SK-N-SH (cell line): ENCODE measurements around the gene GUCY1A1. TPM values are rescaled to one million over a fixed set of nuclear protein-coding genes. Genes with fewer than 3 reads are reported as not detected.

Experiments
- CTCF ChIA-PET: fragments of 300-600, 350-600 bp; formaldehyde crosslinking; extraction: SDS; loops from one replicate; lab custom pipeline; 2021; lab: Yijun Ruan, JAX
- POLR2A ChIA-PET: fragments of 350-600 bp; sonication (Branson Sonifier 250); formaldehyde crosslinking; extraction: SDS; loops from one replicate; lab custom pipeline; 2020; ENCODE audit warnings: antibody characterized with exemption, inconsistent platforms; lab: Yijun Ruan, JAX
- DNase-seq: peaks from one replicate; pipeline ENCODE4 v3.0.0; 2012
- H2AFZ ChIP-seq: fragments of 200-600 bp; sonication (generic); 2 replicates; pipeline ENCODE4 v1.8.1; 2016; ENCODE audit warnings: antibody characterized with exemption, mild to moderate bottlenecking, low read depth
- H3F3A ChIP-seq: fragments of 200-600 bp; sonication (generic); replicated peaks from 2 replicates; pipeline ENCODE3; 2016; ENCODE audit warnings: antibody characterized with exemption, mild to moderate bottlenecking; ENCODE audit not compliant: insufficient read depth
- H3K27ac ChIP-seq, 2 experiments: fragments of 200-500 bp in 1 of 2; fragments of 200-600 bp in 1 of 2; sonication (Bioruptor generic) in 1 of 2; sonication (generic), shearing (Covaris generic) in 1 of 2; 2 replicates each; pipeline versions ENCODE4 v1.5.1 to v1.6.1; 2014 to 2016; ENCODE audit warnings: low read depth in 2 of 2, inconsistent platforms in 1 of 2, low read length in 1 of 2, mild to moderate bottlenecking in 1 of 2, mixed read lengths in 1 of 2
- H3K27me3 ChIP-seq: fragments of 200-600 bp; sonication (generic), shearing (Covaris generic); 2 replicates; pipeline ENCODE4 v1.6.1; 2016; ENCODE audit warnings: mixed run types; ENCODE audit not compliant: insufficient read depth
- H3K36me3 ChIP-seq, 2 experiments: fragments of 200-500 bp in 1 of 2; fragments of 200-600 bp in 1 of 2; sonication (Bioruptor generic) in 1 of 2; sonication (generic) in 1 of 2; replicated peaks in 1 of 2; 2 replicates each; pipeline versions ENCODE3 to v1.5.1; 2014 to 2016; ENCODE audit warnings: low read length in 1 of 2, mild to moderate bottlenecking in 1 of 2; ENCODE audit not compliant: insufficient read depth in 2 of 2, control insufficient read depth in 1 of 2
- H3K4me1 ChIP-seq, 2 experiments: fragments of 200-500 bp in 1 of 2; fragments of 200-600 bp in 1 of 2; sonication (Bioruptor generic) in 1 of 2; sonication (generic), shearing (Covaris generic) in 1 of 2; 2 replicates each; pipeline versions ENCODE4 v1.5.1 to v1.6.1; 2014 to 2016; ENCODE audit warnings: low read depth in 1 of 2, low read length in 1 of 2, mixed run types in 1 of 2; ENCODE audit not compliant: insufficient read depth in 2 of 2, control insufficient read depth in 1 of 2
- H3K4me2 ChIP-seq: fragments of 200-600 bp; sonication (generic), shearing (Covaris generic); 2 replicates; pipeline ENCODE4 v1.6.1; 2017; ENCODE audit warnings: mixed run types
- H3K4me3 ChIP-seq, 2 experiments: fragments of 200-500 bp in 1 of 2; fragments of 200-600 bp in 1 of 2; sonication (Bioruptor generic) in 1 of 2; sonication (generic), shearing (Covaris generic) in 1 of 2; 2 replicates each; pipeline versions ENCODE4 v1.5.1 to v1.8.1; 2014 to 2016; ENCODE audit warnings: low read depth in 2 of 2, inconsistent platforms in 1 of 2, low read length in 1 of 2, mild to moderate bottlenecking in 1 of 2, mixed read lengths in 1 of 2, moderate library complexity in 1 of 2
- H3K79me2 ChIP-seq: fragments of 200-600 bp; sonication (generic); 2 replicates; pipeline ENCODE4 v1.8.1; 2017; ENCODE audit warnings: mild to moderate bottlenecking; ENCODE audit not compliant: insufficient read depth
- H3K9ac ChIP-seq: fragments of 200-600 bp; sonication (generic); 2 replicates; pipeline ENCODE4 v1.6.1; 2017; ENCODE audit warnings: mixed run types
- H3K9me2 ChIP-seq: fragments of 200-600 bp; sonication (generic); 2 replicates; pipeline ENCODE4 v1.6.1; 2017; ENCODE audit warnings: mixed run types
- H3K9me3 ChIP-seq: fragments of 200-600 bp; sonication (generic); 2 replicates; pipeline ENCODE4 v1.6.1; 2017; ENCODE audit warnings: mixed run types, mild to moderate bottlenecking, moderate library complexity
- H4K20me1 ChIP-seq: fragments of 200-600 bp; sonication (generic); 2 replicates; pipeline ENCODE4 v1.6.1; 2017; ENCODE audit warnings: mild to moderate bottlenecking, mixed run types; ENCODE audit not compliant: insufficient read depth
- CHD2 ChIP-seq: fragments of 150-350 bp; IDR thresholded peaks from 2 replicates; pipeline ENCODE4 v1.6.1; 2018; ENCODE audit warnings: low read length; ENCODE audit not compliant: partially characterized antibody
- ELF1 ChIP-seq: IDR thresholded peaks from 2 replicates; pipeline ENCODE4 v1.4.0; 2012
- EP300 ChIP-seq, 2 experiments: IDR thresholded peaks; 2 replicates each; pipeline versions ENCODE4 v1.4.0 to v1.6.1; 2012; ENCODE audit warnings: borderline replicate concordance in 1 of 2, low read depth in 1 of 2, low read length in 1 of 2
- FOSL2 ChIP-seq: IDR thresholded peaks from 2 replicates; pipeline ENCODE4 v1.4.0; 2012; ENCODE audit warnings: low read depth, mild to moderate bottlenecking, moderate library complexity, borderline replicate concordance
- FOXM1 ChIP-seq: IDR thresholded peaks from 2 replicates; pipeline ENCODE4 v1.4.0; 2012; ENCODE audit warnings: low read depth, mild to moderate bottlenecking
- GABPA ChIP-seq: IDR thresholded peaks from 2 replicates; pipeline ENCODE4 v1.4.0; 2012; ENCODE audit warnings: low read depth, mild to moderate bottlenecking
- MEF2A ChIP-seq: IDR thresholded peaks from 2 replicates; pipeline ENCODE4 v1.4.0; 2012; ENCODE audit warnings: low read depth, borderline replicate concordance
- NFIC ChIP-seq: IDR thresholded peaks from 2 replicates; pipeline ENCODE4 v1.4.0; 2012; ENCODE audit warnings: borderline replicate concordance
- PBX3 ChIP-seq: IDR thresholded peaks from 2 replicates; pipeline ENCODE4; 2012
- POLR2AphosphoS5 ChIP-seq: IDR thresholded peaks from 2 replicates; pipeline ENCODE4 v1.6.1; 2012; ENCODE audit warnings: low read depth, low read length
- RCOR1 ChIP-seq: fragments of 150-350 bp; IDR thresholded peaks from 2 replicates; pipeline ENCODE4 v1.6.1; 2017; ENCODE audit warnings: antibody characterized with exemption, low read length
- RFX5 ChIP-seq: IDR thresholded peaks from 2 replicates; pipeline ENCODE4 v1.6.1; 2012; ENCODE audit warnings: mild to moderate bottlenecking, improper control_type of control experiment, low read length
- RXRA ChIP-seq: IDR thresholded peaks from 2 replicates; pipeline ENCODE4 v1.4.0; 2012; ENCODE audit warnings: low read depth, mild to moderate bottlenecking, borderline replicate concordance
- SMC3 ChIP-seq: IDR thresholded peaks from 2 replicates; pipeline ENCODE4 v1.6.1; 2012; ENCODE audit warnings: low read depth, low read length, improper control_type of control experiment
- TAF1 ChIP-seq: IDR thresholded peaks from 2 replicates; pipeline ENCODE4 v1.6.1; 2012; ENCODE audit warnings: low read depth, mild to moderate bottlenecking, low read length, moderate library complexity, borderline replicate concordance
- ZBTB33 ChIP-seq: IDR thresholded peaks from 2 replicates; pipeline ENCODE4 v1.4.0; 2012; ENCODE audit warnings: low read depth, borderline replicate concordance
- WGBS: methylation state at CpG from one replicate; pipeline ENCODE4 v1.1.6; 2017; ENCODE audit warnings: low lambda C conversion rate; 5-methylcytosine and 5-hydroxymethylcytosine counted together
- polyA plus RNA-seq, 3 experiments: library from polyadenylated mRNA; depleted of rRNA; stranded (reverse); fragments of >200 nt; gene quantifications; 2 replicates each; pipeline ENCODE4 v1.2.3, GENCODE V29; 2012

GUCY1A1 gene
- polyA plus RNA-seq, 1 of the 3 experiments (the other 2 are of a cell fraction): 0.03 TPM

GRCh38 chr4:155769090-155769489 lies 102.4 kb downstream of the GUCY1A1 start:
- Histone ChIP-seq H4K20me1 (no peaks in the 10 kb centered on the region), H3K4me1 (no peaks in the 10 kb centered on the region), H3K36me3 (no peaks in the 10 kb centered on the region), H3K4me2 (no peak overlapping the region), H2AFZ (no peak overlapping the region), H3K79me2 (no peaks in the 10 kb centered on the region), H3K9me2 (no peaks in the 10 kb centered on the region), H3F3A (no peaks in the 10 kb centered on the region), H3K27me3 (no peaks in the 10 kb centered on the region), H3K27ac (no peak overlapping the region), H3K9ac (no peak overlapping the region), H3K4me3 (no peak overlapping the region), H3K9me3 (no peaks in the 10 kb centered on the region)
- ChIA-PET POLR2A (no interaction called here), CTCF (interaction anchor here (1.5 to 4.1 kb wide), 2 partner anchors 10 to 328 kb away, joined by 6 to 15 read pairs; partner anchors contain the start of gene GUCY1B1)
- no peak for DNase-seq
- WGBS: 61% methylated on average over 2 of the region's 2 CpGs
- TF ChIP-seq NFIC (no peak), PBX3 (no peak), EP300 (IDR thresholded peaks at IDR 0.05; ENCODE audit: borderline replicate concordance in 1 of 2, low read depth in 1 of 2, low read length in 1 of 2) (no peak), TAF1 (no peak), RCOR1 (no peak), SMC3 (no peak)
- TF ChIP-seq, all 33 proteins: peak for 0

- no peak overlapping the region for H2AFZ ChIP-seq
- no peaks in the 10 kb centered on the region for H3K27me3 ChIP-seq
- H3K9ac ChIP-seq: no peak overlapping the region
- H3K27ac ChIP-seq: no peak overlapping the region
- no peak overlapping the region for H3K4me3 ChIP-seq
- H3K36me3 ChIP-seq: no peaks in the 10 kb centered on the region
- no peaks in the 10 kb centered on the region for H3K9me3 ChIP-seq
- TF ChIP-seq RCOR1: no peak
- TF ChIP-seq ELF1: no peak
- no peak for TF ChIP-seq MEF2A
- TF ChIP-seq GABPA: no peak
- no peak for TF ChIP-seq POLR2AphosphoS5
- TF ChIP-seq RFX5: no peak
- TF ChIP-seq FOSL2: no peak
- no peak for TF ChIP-seq NFIC
- no peak for TF ChIP-seq FOXM1
- TF ChIP-seq RXRA: no peak
- TF ChIP-seq CHD2: no peak
- TF ChIP-seq PBX3: no peak
- TF ChIP-seq ZBTB33: no peak
- ChIA-PET CTCF (interaction anchor here (0.6 to 4.1 kb wide), 7 partner anchors 10 to 369 kb away, joined by 3 to 15 read pairs (median 4); partner anchors contain the start of gene GUCY1B1), POLR2A (no interaction called here)
- no peaks in the 10 kb centered on the region for H3K9me2 ChIP-seq
- no peaks in the 10 kb centered on the region for H3K79me2 ChIP-seq
- H3F3A ChIP-seq: no peaks in the 10 kb centered on the region
- H4K20me1 ChIP-seq: no peaks in the 10 kb centered on the region
- H3K4me1 ChIP-seq: no peaks in the 10 kb centered on the region
- no peak for DNase-seq
- 70% methylated on average over 8 of the region's 8 CpGs for WGBS
- no peak overlapping the region for H3K4me2 ChIP-seq
Observed at GRCh38 chr4:155772459-155773195, 106.0 kb downstream of the GUCY1A1 start.
